Measurements from ENCODE around the gene CDK6.

CDK6 gene

DNA sequence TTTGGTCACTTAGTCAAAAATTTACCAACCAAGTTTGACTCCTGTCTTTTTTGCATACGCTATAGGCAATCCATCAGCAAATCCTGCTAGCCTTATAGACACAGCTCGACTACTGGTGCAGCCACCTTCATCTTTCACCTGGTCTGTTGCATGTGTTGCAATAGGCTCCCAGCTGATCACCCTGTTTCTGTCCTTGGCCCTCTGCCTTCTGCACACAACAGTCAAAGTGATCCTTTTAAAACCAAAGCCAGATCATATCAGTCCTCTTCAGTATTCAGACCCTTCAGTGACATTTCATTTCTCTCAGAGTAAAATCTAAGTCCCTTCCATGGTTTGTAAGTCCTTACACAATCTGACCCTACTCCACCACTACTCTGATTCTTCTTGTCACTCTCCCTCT is 10.9 kb upstream of the CDK6 start:
- TF ChIP-seq, protein P1, sequence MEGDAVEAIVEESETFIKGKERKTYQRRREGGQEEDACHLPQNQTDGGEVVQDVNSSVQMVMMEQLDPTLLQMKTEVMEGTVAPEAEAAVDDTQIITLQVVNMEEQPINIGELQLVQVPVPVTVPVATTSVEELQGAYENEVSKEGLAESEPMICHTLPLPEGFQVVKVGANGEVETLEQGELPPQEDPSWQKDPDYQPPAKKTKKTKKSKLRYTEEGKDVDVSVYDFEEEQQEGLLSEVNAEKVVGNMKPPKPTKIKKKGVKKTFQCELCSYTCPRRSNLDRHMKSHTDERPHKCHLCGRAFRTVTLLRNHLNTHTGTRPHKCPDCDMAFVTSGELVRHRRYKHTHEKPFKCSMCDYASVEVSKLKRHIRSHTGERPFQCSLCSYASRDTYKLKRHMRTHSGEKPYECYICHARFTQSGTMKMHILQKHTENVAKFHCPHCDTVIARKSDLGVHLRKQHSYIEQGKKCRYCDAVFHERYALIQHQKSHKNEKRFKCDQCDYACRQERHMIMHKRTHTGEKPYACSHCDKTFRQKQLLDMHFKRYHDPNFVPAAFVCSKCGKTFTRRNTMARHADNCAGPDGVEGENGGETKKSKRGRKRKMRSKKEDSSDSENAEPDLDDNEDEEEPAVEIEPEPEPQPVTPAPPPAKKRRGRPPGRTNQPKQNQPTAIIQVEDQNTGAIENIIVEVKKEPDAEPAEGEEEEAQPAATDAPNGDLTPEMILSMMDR (IDR thresholded peaks at IDR 0.05; ENCODE audit: insufficient read depth, low read depth, low read length, missing control alignments): no peak
- DNase-seq (ENCODE audit: low read depth): no peak
- H3K4me3 ChIP-seq (ENCODE audit: low read length): no peak overlapping the region

- TF ChIP-seq, protein P1 (IDR thresholded peaks at IDR 0.05; ENCODE audit: insufficient read depth, low read depth, low read length, missing control alignments): no peak
- H3K4me3 ChIP-seq (ENCODE audit: low read length): no peak overlapping the region
- no peak for DNase-seq (ENCODE audit: low read depth)
These were observed 9.4 kb upstream of the CDK6 start for GRCh38 chr7:92845736-92846135.

- H3K4me3 ChIP-seq (ENCODE audit: low read length): no peak overlapping the region
- DNase-seq (ENCODE audit: low read depth): no peak
- TF ChIP-seq, protein P1 (IDR thresholded peaks at IDR 0.05; ENCODE audit: insufficient read depth, low read depth, low read length, missing control alignments): no peak
These were observed 7.4 kb upstream of the CDK6 start for GRCh38 chr7:92843781-92844180.

DNA sequence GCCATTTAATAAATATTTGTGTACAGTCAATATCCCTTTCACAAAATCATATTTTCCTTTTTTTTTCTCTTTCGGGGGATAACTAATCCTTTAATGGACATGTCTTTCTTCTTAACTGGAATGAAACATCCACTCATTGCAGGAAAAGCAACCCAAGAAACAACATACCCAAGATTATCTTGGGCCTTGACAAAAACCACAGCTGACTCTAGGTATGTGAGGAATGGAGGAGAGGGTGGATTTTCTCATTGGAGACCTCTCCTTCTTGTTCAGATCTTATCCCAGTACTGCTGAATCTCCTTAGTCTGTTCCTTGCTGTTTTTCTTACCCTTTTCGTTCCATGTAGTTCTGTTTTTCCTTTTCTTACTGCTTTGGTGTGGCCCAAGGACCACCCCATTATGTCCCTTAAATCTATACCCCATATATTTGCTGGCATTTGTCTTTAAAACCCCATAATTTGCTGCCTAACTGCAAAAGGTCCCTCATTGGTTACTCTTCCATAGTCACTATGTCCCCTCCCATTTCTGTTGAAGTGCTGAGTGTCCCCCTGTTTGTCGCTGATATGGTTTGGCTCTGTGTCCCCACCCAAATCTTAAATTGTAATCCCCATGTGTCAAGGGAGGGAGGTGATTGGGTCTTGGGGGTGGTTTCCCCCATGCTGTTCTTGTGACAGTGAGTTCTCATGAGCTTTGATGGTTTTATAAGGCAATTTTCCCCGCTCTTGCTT is 6.8 kb upstream of the CDK6 start:
- H3K4me3 ChIP-seq (ENCODE audit: low read length): no peak overlapping the region
- DNase-seq (ENCODE audit: low read depth): no peak
- TF ChIP-seq, protein P1 (IDR thresholded peaks at IDR 0.05; ENCODE audit: insufficient read depth, low read depth, low read length, missing control alignments): no peak

GRCh38 chr7:92841192-92841591 is 4.8 kb upstream of the CDK6 start:
- no peak for DNase-seq (ENCODE audit: low read depth)
- no peak overlapping the region for H3K4me3 ChIP-seq (ENCODE audit: low read length)
- TF ChIP-seq, protein P1 (IDR thresholded peaks at IDR 0.05; ENCODE audit: insufficient read depth, low read depth, low read length, missing control alignments): no peak

DNA sequence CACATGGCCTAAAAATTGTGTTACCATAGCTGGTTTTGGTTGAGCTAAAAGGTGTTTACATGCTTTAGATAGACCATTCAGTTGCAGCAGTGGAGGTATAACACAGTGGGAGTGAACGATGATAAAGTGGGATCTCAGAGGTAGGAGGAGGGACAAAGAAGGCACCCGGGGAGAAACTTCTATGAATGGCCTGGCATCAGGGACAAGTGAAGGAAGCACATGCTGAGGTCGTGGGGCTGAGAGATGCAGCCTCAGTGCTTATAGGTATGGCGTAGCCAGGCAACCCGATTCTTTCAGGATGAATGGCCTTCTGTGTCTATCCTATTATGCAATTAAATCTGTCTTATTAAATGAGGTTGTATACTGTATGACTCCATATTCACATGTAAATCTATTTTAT is 3.9 kb upstream of the CDK6 start:
- TF ChIP-seq, protein P1 (IDR thresholded peaks at IDR 0.05; ENCODE audit: insufficient read depth, low read depth, low read length, missing control alignments): no peak

GRCh38 chr7:92839901-92840300 is 3.5 kb upstream of the CDK6 start:
- DNase-seq (ENCODE audit: low read depth): peak; percentile 30
- H3K4me3 ChIP-seq (ENCODE audit: low read length): no peak overlapping the region
- TF ChIP-seq, protein P1 (IDR thresholded peaks at IDR 0.05; ENCODE audit: insufficient read depth, low read depth, low read length, missing control alignments): no peak

More for the DNA sequence above, 3.9 kb upstream of the CDK6 start:
- no peak overlapping the region for H3K4me3 ChIP-seq (ENCODE audit: low read length)
- DNase-seq (ENCODE audit: low read depth): no peak

All from epithelial cell of esophagus (primary cell).